GM12874 (cell line): ENCODE data around the gene DNM2.

Experiments
- TF ChIP-seq, protein P1 (sequence below): IDR thresholded peaks from 2 replicates; pipeline ENCODE4 v1.5.1; 2011; ENCODE audit warnings: low read depth, mild to moderate bottlenecking, control low read depth, low read length, moderate library complexity; ENCODE audit not compliant: insufficient read depth

DNM2 gene

DNA sequence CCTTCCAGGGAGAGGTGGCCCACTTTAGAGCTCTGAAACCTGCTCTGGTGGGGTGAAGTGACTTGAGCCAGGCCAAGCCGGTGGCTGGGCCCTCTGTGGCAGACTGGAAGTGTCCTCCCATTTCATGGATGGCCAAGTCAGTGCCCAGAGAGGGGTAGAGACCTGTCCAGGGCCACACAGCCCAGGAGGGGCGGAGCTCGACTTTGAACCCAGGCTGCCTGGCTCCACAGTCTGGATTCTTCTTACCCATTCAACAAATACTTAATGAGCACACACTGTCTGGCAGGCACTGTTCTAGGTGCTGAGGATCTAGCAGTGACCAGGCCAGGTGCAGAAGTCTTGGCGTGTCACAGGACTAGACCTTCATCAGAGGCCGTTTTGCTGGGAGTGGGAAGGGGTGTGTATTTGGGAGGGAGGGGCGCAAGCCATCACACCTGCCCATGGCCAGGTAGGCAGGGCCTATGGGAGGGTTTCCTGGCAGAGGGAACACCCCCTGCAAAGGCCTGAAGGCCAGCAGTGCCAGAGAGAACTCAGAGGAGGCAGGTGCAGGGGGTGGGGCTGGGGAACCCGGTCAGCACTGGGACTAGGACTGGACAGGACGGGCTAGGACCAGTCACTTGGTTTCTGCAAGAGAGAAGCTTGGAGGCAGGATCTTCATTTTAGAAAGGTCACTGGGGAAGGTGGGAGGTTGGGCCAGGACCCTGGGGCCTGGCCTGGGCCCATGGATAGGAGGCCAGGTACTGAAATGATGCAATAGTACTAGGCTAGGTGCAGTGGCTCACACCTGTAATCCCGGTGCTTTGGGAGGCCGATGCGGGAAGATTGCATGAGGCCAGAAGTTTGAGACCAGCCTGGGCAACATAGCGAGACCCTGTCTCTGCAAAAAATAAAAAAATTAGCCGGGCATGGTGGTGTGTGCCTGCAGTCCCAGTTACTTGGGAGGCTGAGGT lies 31.8 kb downstream of the DNM2 start:
- TF ChIP-seq, protein P1, sequence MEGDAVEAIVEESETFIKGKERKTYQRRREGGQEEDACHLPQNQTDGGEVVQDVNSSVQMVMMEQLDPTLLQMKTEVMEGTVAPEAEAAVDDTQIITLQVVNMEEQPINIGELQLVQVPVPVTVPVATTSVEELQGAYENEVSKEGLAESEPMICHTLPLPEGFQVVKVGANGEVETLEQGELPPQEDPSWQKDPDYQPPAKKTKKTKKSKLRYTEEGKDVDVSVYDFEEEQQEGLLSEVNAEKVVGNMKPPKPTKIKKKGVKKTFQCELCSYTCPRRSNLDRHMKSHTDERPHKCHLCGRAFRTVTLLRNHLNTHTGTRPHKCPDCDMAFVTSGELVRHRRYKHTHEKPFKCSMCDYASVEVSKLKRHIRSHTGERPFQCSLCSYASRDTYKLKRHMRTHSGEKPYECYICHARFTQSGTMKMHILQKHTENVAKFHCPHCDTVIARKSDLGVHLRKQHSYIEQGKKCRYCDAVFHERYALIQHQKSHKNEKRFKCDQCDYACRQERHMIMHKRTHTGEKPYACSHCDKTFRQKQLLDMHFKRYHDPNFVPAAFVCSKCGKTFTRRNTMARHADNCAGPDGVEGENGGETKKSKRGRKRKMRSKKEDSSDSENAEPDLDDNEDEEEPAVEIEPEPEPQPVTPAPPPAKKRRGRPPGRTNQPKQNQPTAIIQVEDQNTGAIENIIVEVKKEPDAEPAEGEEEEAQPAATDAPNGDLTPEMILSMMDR = no peak

DNA sequence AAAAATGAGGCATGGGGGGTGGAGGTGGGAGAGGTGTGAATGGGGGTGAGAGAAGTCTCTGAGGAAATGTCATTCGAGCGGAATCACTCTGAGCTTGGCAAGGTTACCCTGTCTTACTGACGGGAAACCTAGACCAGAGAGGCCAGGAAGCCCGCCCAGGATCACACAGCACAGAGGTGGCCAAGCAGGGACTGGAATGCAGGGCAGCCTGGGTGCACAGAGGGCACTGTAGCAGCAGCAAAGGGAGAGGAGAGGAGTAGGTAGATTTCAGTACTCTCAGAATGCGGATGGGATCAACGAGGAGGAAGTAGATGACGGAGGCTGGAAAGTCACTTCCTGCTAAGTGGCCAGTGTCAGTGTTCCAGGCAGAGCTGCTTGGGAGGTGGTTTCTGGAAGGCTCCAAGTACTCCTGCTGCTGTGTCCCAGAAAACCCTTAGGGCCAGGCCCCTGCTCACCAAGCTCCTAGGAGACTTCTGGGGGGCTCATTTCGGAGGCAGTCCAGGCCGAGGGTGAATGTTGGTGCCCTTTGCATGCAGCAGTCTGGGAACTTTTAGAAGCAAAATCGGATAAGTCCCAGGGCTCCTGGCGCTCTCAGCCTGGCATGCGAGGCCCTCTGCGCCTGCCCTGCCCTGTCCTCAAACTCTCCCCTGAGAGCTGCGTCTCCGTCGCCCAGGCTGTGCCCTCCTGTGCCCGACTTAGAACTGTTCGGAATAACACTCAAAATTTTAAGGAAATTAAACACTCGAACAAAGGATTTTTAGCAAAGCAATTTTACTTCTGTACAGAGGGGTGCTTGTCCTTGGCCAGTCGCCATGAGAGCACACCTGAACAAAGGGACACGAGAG lies 33.5 kb downstream of the DNM2 start:
- TF ChIP-seq, protein P1 = no peak

DNA sequence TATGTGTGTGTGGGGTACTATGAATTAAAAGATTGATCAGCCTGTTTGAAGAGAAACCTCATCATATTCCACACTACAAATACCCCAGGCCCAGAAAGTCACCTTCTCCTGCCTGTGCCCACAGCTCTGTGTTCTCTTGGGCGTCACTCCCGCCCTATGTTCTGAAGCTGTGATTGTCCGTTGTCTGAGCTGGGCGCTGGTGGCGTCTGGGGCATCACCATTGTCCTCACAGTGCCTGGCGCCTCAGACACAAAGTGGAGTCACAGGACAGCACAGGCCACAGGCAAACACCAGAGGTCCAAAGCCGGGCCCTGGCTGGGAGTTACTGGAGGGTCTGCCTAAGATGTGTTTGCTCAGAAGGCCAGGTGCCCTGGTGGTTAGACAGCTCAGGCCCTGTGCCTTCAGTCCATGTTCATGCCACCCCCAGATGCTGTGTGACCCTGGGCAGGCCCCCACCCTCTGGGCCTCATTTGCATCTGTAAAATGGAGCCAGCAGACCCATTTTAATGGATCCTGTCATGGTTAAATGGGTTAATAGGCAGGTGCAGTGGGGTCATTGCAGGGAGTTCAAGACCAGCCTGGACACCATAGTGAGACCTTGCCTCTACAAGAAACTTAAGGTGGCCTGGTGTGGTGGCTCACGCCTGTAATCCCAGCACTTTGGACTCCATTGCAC lies 34.5 kb downstream of the DNM2 start:
- TF ChIP-seq, protein P1 = no peak

DNA sequence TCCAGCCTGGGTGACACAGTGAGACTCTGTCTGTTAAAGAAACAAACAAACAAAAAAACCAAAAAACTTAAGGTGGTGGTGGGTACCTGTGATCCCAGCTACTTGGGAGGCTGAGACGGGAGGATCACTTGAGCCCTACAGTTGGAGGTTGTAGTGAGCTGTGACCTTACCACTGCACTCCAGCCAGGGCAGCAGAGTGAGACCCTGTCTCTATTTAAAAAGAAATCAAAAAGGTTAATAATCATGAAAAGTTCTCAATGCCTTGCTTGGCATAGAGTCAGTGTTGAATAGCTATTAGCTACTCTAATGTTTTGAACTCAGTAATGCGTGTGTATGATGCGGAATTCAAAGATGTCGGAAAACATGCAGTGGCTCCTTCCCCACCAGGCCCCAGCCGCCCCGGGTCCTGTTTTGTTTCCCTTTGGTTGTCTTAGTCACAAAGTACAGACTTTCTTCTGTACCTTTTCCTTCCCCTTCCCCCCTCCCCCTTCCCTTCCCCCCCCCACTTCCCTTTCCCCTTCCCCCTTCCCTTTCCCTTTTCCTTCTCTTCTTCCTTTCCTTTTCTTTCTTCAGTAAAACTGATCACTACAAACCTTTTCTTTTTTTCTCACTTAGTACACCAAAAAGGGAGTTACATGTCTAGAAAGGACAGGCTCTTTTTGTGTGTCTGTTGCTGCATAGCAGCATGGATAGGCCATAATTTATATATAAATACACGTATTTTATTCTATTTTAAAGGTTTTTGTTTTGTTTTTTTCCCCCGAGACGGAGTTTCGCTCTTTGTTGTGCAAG lies 35.2 kb downstream of the DNM2 start:
- TF ChIP-seq, protein P1 = no peak

DNA sequence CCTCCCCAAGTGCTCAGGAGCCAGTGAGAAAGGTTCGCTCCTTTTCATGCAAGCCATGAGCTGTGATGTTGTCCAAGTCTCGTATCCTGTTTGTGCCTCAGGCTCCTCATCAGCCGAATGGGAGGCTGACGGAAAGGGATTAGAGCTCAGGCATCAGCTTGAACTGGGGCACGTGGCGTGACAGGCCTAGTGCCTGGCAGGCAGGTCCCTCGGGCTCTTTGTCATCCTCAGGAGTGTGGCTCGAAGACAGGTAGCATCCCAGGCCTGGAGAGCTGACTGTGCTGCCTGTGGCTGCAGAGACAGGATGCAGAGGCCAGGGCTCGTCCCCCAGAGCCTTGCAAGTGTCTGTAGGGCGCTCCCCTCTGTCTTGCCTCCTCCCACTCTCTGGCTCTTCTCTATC lies 38.5 kb downstream of the DNM2 start:
- TF ChIP-seq, protein P1 = no peak

DNA sequence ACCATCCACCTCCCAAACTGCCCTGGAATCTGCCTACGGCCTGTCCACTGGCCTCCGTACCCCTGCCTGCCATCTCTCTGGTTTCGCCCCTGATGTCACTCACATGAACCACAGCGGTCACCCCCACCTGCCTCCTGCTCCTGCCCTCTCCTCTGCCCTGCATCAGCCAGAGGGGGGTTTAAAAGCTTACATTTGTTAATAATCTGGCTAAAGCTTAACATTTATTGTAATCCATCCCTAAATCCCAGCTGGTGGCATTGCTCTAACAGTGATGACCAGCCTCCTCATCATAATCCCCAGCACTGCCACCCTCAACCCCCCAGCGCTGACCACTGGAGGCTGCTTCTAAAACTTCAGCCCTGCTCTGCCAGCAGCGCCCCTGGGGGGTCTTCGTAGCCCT lies 38.9 kb downstream of the DNM2 start:
- TF ChIP-seq, protein P1 = no peak
